Skin epidermis (tissue), 12 donors: Measurements from ENCODE around the gene ZNF45.
"Not testable (repeated sequence)": the region's sequence is repeated elsewhere in the genome, so short reads cannot be mapped to it uniquely, and the experiment has no call there.

Experiments used
- H3K27ac ChIP-seq, 21 experiments: fragments of 200-600 bp; sonication (generic) in 11 of 21; one replicate each; pipeline ENCODE4 v1.5.0; 2020; ENCODE audit warnings: mild to moderate bottlenecking in 3 of 21, inconsistent platforms in 2 of 21, moderate library complexity in 2 of 21
- H3K4me3 ChIP-seq, 7 experiments: fragments of 200-600 bp; sonication (generic) in 2 of 7; one replicate each; pipeline ENCODE4 v1.5.0; 2020; ENCODE audit warnings: inconsistent platforms in 2 of 7, mild to moderate bottlenecking in 2 of 7, moderate library complexity in 1 of 7

Gene ZNF45

GRCh38 chr19:43923875-43924274 lies 11.2 kb downstream of the ZNF45 start:
- no peak overlapping the region for H3K4me3 ChIP-seq

GRCh38 chr19:43914051-43914450 lies 21.0 kb downstream of the ZNF45 start:
- Histone ChIP-seq H3K27ac (no peak overlapping the region), H3K4me3 (no peak overlapping the region)

More at GRCh38 chr19:43923875-43924274, 11.2 kb downstream of the ZNF45 start:
- no peak overlapping the region for H3K27ac ChIP-seq

- Histone ChIP-seq H3K27ac (no peak overlapping the region), H3K4me3 (no peak overlapping the region)
These were observed 21.7 kb downstream of the ZNF45 start for GRCh38 chr19:43913383-43913782.

DNA sequence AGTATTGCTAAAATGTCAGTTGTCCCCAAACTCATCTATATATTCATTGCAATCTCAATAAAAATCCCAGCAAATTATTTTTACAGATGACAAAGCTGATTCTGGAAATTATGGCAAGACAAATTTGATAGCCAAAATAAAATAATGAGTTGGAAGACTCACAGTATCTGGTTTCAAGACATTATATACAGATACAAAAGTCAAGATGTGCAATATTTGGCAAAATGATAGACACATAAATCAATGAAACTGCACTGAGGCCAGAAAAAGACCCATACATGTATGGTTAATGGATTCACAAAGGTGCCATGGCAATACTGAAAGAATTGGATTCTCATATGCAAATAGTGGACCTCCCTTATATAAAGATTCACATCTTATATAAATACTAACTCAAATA lies 24.2 kb downstream of the ZNF45 start:
- Histone ChIP-seq H3K27ac (no peak overlapping the region), H3K4me3 (no peak overlapping the region)

DNA sequence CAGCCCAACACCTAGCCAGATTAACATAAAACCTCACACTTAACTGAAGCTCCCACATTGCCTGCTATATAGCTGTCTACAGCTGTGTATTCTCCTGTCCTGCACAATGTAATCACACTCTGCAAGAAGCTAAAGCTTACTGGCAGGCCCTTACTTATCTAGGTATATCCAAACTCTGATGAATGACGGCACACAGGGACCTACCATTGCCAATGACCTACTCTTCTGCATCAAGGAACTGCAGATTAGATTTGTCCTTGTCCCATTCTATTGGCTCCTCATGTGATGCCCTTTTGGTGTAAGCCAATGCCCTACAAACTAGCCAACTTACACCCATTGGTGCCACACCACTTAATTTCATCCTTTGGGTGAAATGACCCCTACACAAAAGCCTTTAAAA lies 26.4 kb downstream of the ZNF45 start:
- Histone ChIP-seq H3K4me3 (no peak overlapping the region), H3K27ac (no peak overlapping the region)

DNA sequence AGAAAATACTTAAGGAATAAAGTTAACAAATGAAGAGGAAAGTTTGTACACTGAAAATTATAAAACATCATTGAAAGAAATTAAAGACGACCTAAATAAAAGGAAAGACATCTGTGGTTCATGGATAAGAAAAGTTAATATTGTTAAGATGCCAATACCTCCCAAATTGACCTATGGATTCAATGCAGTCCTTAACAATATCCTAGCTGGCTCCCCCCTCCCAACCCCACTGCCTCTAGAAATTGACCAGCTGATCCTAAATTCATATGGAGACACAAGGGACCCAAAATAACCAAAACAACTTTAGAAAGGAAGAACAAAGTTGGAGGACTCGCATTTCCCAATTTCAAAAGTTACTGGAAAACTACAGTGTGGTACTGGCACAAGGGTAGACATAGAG lies 28.3 kb downstream of the ZNF45 start:
- no peak overlapping the region for H3K4me3 ChIP-seq

GRCh38 chr19:43905897-43906296 lies 29.2 kb downstream of the ZNF45 start:
- Histone ChIP-seq H3K4me3 (no peak overlapping the region), H3K27ac (no peak overlapping the region)

More for the DNA sequence above, 28.3 kb downstream of the ZNF45 start:
- no peak overlapping the region for H3K27ac ChIP-seq

DNA sequence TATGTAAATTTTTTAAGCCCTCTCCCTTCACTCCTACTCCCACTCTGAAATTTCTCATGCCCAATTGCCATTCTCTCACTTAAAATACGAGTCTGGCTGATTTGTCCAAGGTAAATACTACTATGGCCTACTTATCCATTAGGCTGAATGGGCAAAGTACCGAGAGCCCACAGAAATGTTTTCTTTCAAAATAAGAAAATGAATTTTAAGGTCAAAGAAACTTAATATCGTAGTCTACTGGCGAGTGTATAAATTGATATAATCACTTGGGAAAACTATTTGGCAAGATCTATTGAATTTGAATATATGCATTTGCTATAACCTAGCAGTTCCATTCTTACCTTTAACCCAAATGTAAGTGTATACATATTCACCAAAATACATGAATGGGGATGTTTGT lies 32.7 kb downstream of the ZNF45 start:
- Histone ChIP-seq H3K27ac (no peak overlapping the region), H3K4me3 (peak overlapping the region in 5 of 7 experiments; percentile 40 to 58 (median 45))

DNA sequence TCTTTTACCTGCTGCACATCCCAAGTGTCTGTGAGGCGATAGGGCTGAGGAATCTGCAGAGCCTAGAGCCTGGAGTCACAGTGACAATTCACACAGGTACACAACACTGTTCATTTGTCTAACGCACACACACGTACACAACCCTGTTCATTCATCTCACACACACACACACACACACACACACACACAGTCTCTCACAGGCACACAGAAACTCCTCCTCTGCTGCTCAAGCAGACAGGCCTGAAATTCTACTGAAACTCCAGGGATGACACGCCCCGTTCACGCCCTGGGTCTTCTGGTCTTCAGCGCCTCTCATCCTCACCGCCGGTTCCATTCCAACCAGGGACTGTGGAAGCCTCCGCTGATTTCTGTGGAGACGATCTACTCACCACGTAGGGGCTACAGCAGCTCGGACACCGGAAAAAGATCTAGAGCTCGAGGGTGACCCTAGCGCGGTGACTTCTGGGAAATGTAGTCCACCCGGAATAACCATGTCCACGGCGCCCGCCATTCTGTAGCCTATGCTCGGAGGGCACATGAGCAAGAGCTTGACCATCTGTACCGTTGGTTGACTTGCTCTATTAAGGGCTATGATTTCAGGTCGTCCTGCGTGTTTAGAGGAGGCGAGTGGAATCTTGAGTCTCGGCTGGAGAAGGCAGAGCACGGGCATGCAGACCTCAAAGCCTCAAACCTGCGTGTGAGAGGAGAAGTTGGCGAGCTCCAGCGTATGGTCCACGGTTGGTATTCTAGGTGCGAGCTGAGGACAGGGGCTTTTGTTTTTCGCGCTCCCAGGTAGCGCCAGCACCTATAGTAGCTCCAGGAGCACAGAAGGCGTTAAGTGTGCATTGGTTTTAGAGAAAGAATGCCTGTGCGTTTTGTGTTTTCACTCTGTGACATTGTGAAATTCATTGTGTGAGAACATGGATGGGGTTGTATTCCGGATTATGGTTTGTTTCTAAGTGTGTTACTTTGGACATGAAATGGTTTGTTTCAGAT lies 33.4 kb downstream of the ZNF45 start:
- peak overlapping the region; percentile 37 to 58 (median 43) for H3K4me3 ChIP-seq
- H3K27ac ChIP-seq: peak overlapping the region in 7 of 21 experiments; percentile 7 to 72 (median 47)

GRCh38 chr19:43895727-43896308 lies 39.3 kb downstream of the ZNF45 start:
- H3K4me3 ChIP-seq: no peak overlapping the region
- no peak overlapping the region for H3K27ac ChIP-seq

GRCh38 chr19:43883864-43884263 lies 51.2 kb downstream of the ZNF45 start, which contains the start of gene ZNF404:
Gene ZNF404 (minus strand): TSS chr19:43883964.
- no peak within 1 kb of the TSS for H3K27ac ChIP-seq
- H3K4me3 ChIP-seq: no peak within 1 kb of the TSS

- no peak overlapping the region for H3K4me3 ChIP-seq
- H3K27ac ChIP-seq: no peak overlapping the region
These were observed 54.6 kb downstream of the ZNF45 start for GRCh38 chr19:43880483-43880882.

DNA sequence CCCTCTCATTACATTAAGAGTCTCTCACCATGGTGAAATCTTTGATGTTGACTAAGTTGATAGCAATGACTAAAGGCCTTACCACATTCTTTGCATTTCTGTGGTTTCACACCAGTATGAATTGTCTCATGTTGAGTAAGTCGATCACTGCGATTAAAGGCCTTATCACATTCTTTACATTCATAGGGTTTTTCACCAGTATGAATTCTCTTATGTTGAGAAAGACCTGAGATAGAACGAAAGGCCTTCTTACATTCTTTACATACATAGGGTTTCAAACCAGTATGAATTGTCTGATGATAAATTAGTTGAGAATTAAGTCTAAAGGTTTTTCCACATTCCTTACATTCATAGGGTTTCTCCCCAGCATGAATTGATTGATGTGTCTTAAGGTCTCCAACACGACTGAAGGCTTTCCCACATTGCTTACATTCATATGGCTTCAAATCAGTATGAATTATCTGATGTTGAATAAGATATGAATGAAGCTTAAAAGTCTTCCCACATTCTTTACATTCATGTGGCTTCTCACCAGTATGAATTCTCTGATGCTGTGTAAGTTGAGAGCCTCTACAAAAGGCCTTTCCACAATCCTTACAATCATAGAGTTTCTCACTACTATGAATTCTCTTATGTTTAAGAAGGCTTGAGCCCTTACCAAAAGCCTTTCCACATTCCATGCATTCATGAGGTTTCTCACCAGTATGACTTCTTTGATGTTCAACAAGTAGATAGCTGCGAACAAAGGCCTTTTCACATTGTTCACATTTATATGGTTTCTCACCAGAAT lies 62.3 kb downstream of the ZNF45 start:
- Histone ChIP-seq H3K27ac (no peak overlapping the region), H3K4me3 (no peak overlapping the region)

GRCh38 chr19:43866923-43867322 lies 68.2 kb downstream of the ZNF45 start:
- H3K4me3 ChIP-seq, H3K27ac ChIP-seq: not testable (repeated sequence)
